Colonic mucosa (tissue), 4 donors: ENCODE data around the gene TMEM143. TPM values are rescaled to one million over a fixed set of nuclear protein-coding genes. Genes with fewer than 3 reads are reported as not detected.
"Not testable (repeated sequence)": the region's sequence is repeated elsewhere in the genome, so short reads cannot be mapped to it uniquely, and the experiment has no call there.

Source experiments
- DNase-seq: peaks from one replicate; pipeline ENCODE4 v3.0.0-alpha.2; 2020
- H3K27ac ChIP-seq: fragments of 200-600 bp; one replicate; pipeline ENCODE4 v1.8.0; 2021
- H3K27me3 ChIP-seq: fragments of 200-600 bp; one replicate; pipeline ENCODE4 v1.8.0; 2021
- H3K36me3 ChIP-seq: fragments of 200-600 bp; one replicate; pipeline ENCODE4 v1.8.0; 2021
- H3K4me1 ChIP-seq: fragments of 200-600 bp; one replicate; pipeline ENCODE4 v1.8.0; 2021; ENCODE audit warnings: mild to moderate bottlenecking
- H3K4me3 ChIP-seq: fragments of 200-600 bp; one replicate; pipeline ENCODE4 v1.8.0; 2021
- H3K9ac ChIP-seq, 2 donors: one replicate each; pipeline ENCODE4 v1.7.0; 2013; ENCODE audit warnings: control low read depth in 2 of 2, low read depth in 2 of 2, low read length in 2 of 2
- H3K9me3 ChIP-seq: fragments of 200-600 bp; one replicate; pipeline ENCODE4 v1.8.0; 2021
- CTCF ChIP-seq: fragments of 200-600 bp; IDR thresholded peaks from one replicate; pipeline ENCODE4 v1.8.0; 2022; ENCODE audit warnings: antibody characterized with exemption, mild to moderate bottlenecking
- intact Hi-C: fragments of 100-400 bp; cut with DNase I; formaldehyde crosslinking; loops from one replicate; pipeline ENCODE4 v1.14.1; 2022
- total RNA-seq, 2 donors: library from RNA; stranded (reverse); fragmentation: NEBNext Ultra II Directional in 1 of 2; extraction: Animal tissue kit (Norgen Biotek cat#: 25700) in 1 of 2; gene quantifications; one replicate each; pipeline ENCODE4 v1.2.1, GENCODE V29; 2021
- donor health status: healthy.
- donor health status: DM: no; HTN: no; CAD: no.
- donor health status: DM: no; HTN: no; CAD: no.

Gene TMEM143
- total RNA-seq, 2 donors from 2014 or later = 8.9 to 18.2 TPM

GRCh38 chr19:48321372-48321621 is 42.4 kb downstream of the TMEM143 start:
- peak overlapping the region; percentile 95 for H3K27ac ChIP-seq
- peak overlapping the region; percentile 93 to 96 for H3K9ac ChIP-seq
- intact Hi-C loops = loop anchor here (10.0 kb wide), 1 partner anchor 294 kb away; the partner anchor contains the start of genes FAM83E, RPL18 and SPHK2
- peak overlapping the region; percentile 44 for H3K4me3 ChIP-seq
- H3K36me3 ChIP-seq = no peaks in the 10 kb centered on the region
- H3K9me3 ChIP-seq = no peaks in the 10 kb centered on the region
- H3K27me3 ChIP-seq = no peaks in the 10 kb centered on the region
- no peak for TF ChIP-seq CTCF
- H3K4me1 ChIP-seq = peaks cover 7% of the 10 kb centered on the region
- DNase-seq = peak; percentile 100

GRCh38 chr19:48319647-48320541 is 43.8 kb downstream of the TMEM143 start:
- H3K9me3 ChIP-seq = no peaks in the 10 kb centered on the region
- H3K27me3 ChIP-seq = no peaks in the 10 kb centered on the region
- H3K36me3 ChIP-seq = no peaks in the 10 kb centered on the region
- H3K9ac ChIP-seq = peak overlapping the region in 1 of 2 donors; percentile 46
- intact Hi-C loops = loop anchor here (10.0 kb wide), 3 partner anchors 75 to 295 kb away; partner anchors contain the start of genes FAM83E, GRIN2D, KDELR1 and RPL18
- H3K4me1 ChIP-seq = peaks cover 7% of the 10 kb centered on the region
- peak; percentile 92 for DNase-seq
- no peak overlapping the region for H3K4me3 ChIP-seq
- H3K27ac ChIP-seq = peak overlapping the region; percentile 95
- TF ChIP-seq CTCF = peak; percentile 82

GRCh38 chr19:48318286-48318987 is 45.3 kb downstream of the TMEM143 start:
- no peaks in the 10 kb centered on the region for H3K27me3 ChIP-seq
- H3K4me1 ChIP-seq = peaks cover 7% of the 10 kb centered on the region
- no peak overlapping the region for H3K27ac ChIP-seq
- no peak for DNase-seq
- H3K36me3 ChIP-seq = no peaks in the 10 kb centered on the region
- no peak overlapping the region for H3K4me3 ChIP-seq
- H3K9me3 ChIP-seq = no peaks in the 10 kb centered on the region
- H3K9ac ChIP-seq = no peak overlapping the region
- intact Hi-C loops = loop anchor here (10.0 kb wide), 2 partner anchors 76 to 266 kb away; partner anchors contain the start of genes GRIN2D and KDELR1
- no peak for TF ChIP-seq CTCF

- not testable (repeated sequence) for H3K36me3 ChIP-seq, H3K9me3 ChIP-seq, H3K27me3 ChIP-seq, DNase-seq, H3K4me3 ChIP-seq, H3K27ac ChIP-seq, H3K9ac ChIP-seq, H3K4me1 ChIP-seq
- intact Hi-C loops = loop anchor here (10.0 kb wide), 2 partner anchors 77 to 267 kb away; partner anchors contain the start of genes GRIN2D and KDELR1
Observed at GRCh38 chr19:48317708-48317960, 46.1 kb downstream of the TMEM143 start.

GRCh38 chr19:48315712-48316111 is 48.0 kb downstream of the TMEM143 start:
- H3K4me1 ChIP-seq = peaks cover 6% of the 10 kb centered on the region
- no peak overlapping the region for H3K27ac ChIP-seq
- no peaks in the 10 kb centered on the region for H3K36me3 ChIP-seq
- intact Hi-C loops = loop anchor here (10.0 kb wide), 2 partner anchors 79 to 269 kb away; partner anchors contain the start of genes GRIN2D and KDELR1
- TF ChIP-seq CTCF = no peak
- no peaks in the 10 kb centered on the region for H3K27me3 ChIP-seq
- no peak for DNase-seq
- H3K4me3 ChIP-seq = no peak overlapping the region
- no peaks in the 10 kb centered on the region for H3K9me3 ChIP-seq
- no peak overlapping the region for H3K9ac ChIP-seq

- no peak for DNase-seq
- Histone ChIP-seq H3K27ac (no peak overlapping the region), H3K36me3 (no peaks in the 10 kb centered on the region), H3K4me1 (no peaks in the 10 kb centered on the region), H3K27me3 (no peaks in the 10 kb centered on the region), H3K9ac (no peak overlapping the region), H3K4me3 (no peak overlapping the region), H3K9me3 (no peaks in the 10 kb centered on the region)
- intact Hi-C loops = loop anchor here (10.0 kb wide), 2 partner anchors 83 to 273 kb away; partner anchors contain the start of genes GRIN2D and KDELR1
- no peak for TF ChIP-seq CTCF
Observed at GRCh38 chr19:48311384-48311783, 52.4 kb downstream of the TMEM143 start.
